SK-N-SH (cell line): ENCODE data around the gene SLC35B3. TPM values are rescaled to one million over a fixed set of nuclear protein-coding genes. Genes with fewer than 3 reads are reported as not detected.
A peak's percentile ranks its signal among the peaks of the same experiment; 100 is the strongest.
"Not testable (repeated sequence)": the region's sequence is repeated elsewhere in the genome, so short reads cannot be mapped to it uniquely, and the experiment has no call there.

Experiments used
- CTCF ChIA-PET: fragments of 300-600, 350-600 bp; formaldehyde crosslinking; extraction: SDS; loops from one replicate; lab custom pipeline; 2021; lab: Yijun Ruan, JAX
- POLR2A ChIA-PET: fragments of 350-600 bp; sonication (Branson Sonifier 250); formaldehyde crosslinking; extraction: SDS; loops from one replicate; lab custom pipeline; 2020; ENCODE audit warnings: antibody characterized with exemption, inconsistent platforms; lab: Yijun Ruan, JAX
- DNase-seq: peaks from one replicate; pipeline ENCODE4 v3.0.0; 2012
- H2AFZ ChIP-seq: fragments of 200-600 bp; sonication (generic); 2 replicates; pipeline ENCODE4 v1.8.1; 2016; ENCODE audit warnings: antibody characterized with exemption, mild to moderate bottlenecking, low read depth
- H3F3A ChIP-seq: fragments of 200-600 bp; sonication (generic); replicated peaks from 2 replicates; pipeline ENCODE3; 2016; ENCODE audit warnings: antibody characterized with exemption, mild to moderate bottlenecking; ENCODE audit not compliant: insufficient read depth
- H3K27ac ChIP-seq, 2 experiments: fragments of 200-500 bp in 1 of 2; fragments of 200-600 bp in 1 of 2; sonication (Bioruptor generic) in 1 of 2; sonication (generic), shearing (Covaris generic) in 1 of 2; 2 replicates each; pipeline versions ENCODE4 v1.5.1 to v1.6.1; 2014 to 2016; ENCODE audit warnings: low read depth in 2 of 2, inconsistent platforms in 1 of 2, low read length in 1 of 2, mild to moderate bottlenecking in 1 of 2, mixed read lengths in 1 of 2
- H3K27me3 ChIP-seq: fragments of 200-600 bp; sonication (generic), shearing (Covaris generic); 2 replicates; pipeline ENCODE4 v1.6.1; 2016; ENCODE audit warnings: mixed run types; ENCODE audit not compliant: insufficient read depth
- H3K36me3 ChIP-seq, 2 experiments: fragments of 200-500 bp in 1 of 2; fragments of 200-600 bp in 1 of 2; sonication (Bioruptor generic) in 1 of 2; sonication (generic) in 1 of 2; replicated peaks in 1 of 2; 2 replicates each; pipeline versions ENCODE3 to v1.5.1; 2014 to 2016; ENCODE audit warnings: low read length in 1 of 2, mild to moderate bottlenecking in 1 of 2; ENCODE audit not compliant: insufficient read depth in 2 of 2, control insufficient read depth in 1 of 2
- H3K4me1 ChIP-seq, 2 experiments: fragments of 200-500 bp in 1 of 2; fragments of 200-600 bp in 1 of 2; sonication (Bioruptor generic) in 1 of 2; sonication (generic), shearing (Covaris generic) in 1 of 2; 2 replicates each; pipeline versions ENCODE4 v1.5.1 to v1.6.1; 2014 to 2016; ENCODE audit warnings: low read depth in 1 of 2, low read length in 1 of 2, mixed run types in 1 of 2; ENCODE audit not compliant: insufficient read depth in 2 of 2, control insufficient read depth in 1 of 2
- H3K4me2 ChIP-seq: fragments of 200-600 bp; sonication (generic), shearing (Covaris generic); 2 replicates; pipeline ENCODE4 v1.6.1; 2017; ENCODE audit warnings: mixed run types
- H3K4me3 ChIP-seq, 2 experiments: fragments of 200-500 bp in 1 of 2; fragments of 200-600 bp in 1 of 2; sonication (Bioruptor generic) in 1 of 2; sonication (generic), shearing (Covaris generic) in 1 of 2; 2 replicates each; pipeline versions ENCODE4 v1.5.1 to v1.8.1; 2014 to 2016; ENCODE audit warnings: low read depth in 2 of 2, inconsistent platforms in 1 of 2, low read length in 1 of 2, mild to moderate bottlenecking in 1 of 2, mixed read lengths in 1 of 2, moderate library complexity in 1 of 2
- H3K79me2 ChIP-seq: fragments of 200-600 bp; sonication (generic); 2 replicates; pipeline ENCODE4 v1.8.1; 2017; ENCODE audit warnings: mild to moderate bottlenecking; ENCODE audit not compliant: insufficient read depth
- H3K9ac ChIP-seq: fragments of 200-600 bp; sonication (generic); 2 replicates; pipeline ENCODE4 v1.6.1; 2017; ENCODE audit warnings: mixed run types
- H3K9me2 ChIP-seq: fragments of 200-600 bp; sonication (generic); 2 replicates; pipeline ENCODE4 v1.6.1; 2017; ENCODE audit warnings: mixed run types
- H3K9me3 ChIP-seq: fragments of 200-600 bp; sonication (generic); 2 replicates; pipeline ENCODE4 v1.6.1; 2017; ENCODE audit warnings: mixed run types, mild to moderate bottlenecking, moderate library complexity
- H4K20me1 ChIP-seq: fragments of 200-600 bp; sonication (generic); 2 replicates; pipeline ENCODE4 v1.6.1; 2017; ENCODE audit warnings: mild to moderate bottlenecking, mixed run types; ENCODE audit not compliant: insufficient read depth
- CHD2 ChIP-seq: fragments of 150-350 bp; IDR thresholded peaks from 2 replicates; pipeline ENCODE4 v1.6.1; 2018; ENCODE audit warnings: low read length; ENCODE audit not compliant: partially characterized antibody
- CTCF ChIP-seq: fragments of 200-600 bp; sonication (generic); IDR thresholded peaks from 2 replicates; pipeline ENCODE4 v1.6.1; 2017; ENCODE audit warnings: antibody characterized with exemption, mild to moderate bottlenecking, moderate library complexity
- ELF1 ChIP-seq: IDR thresholded peaks from 2 replicates; pipeline ENCODE4 v1.4.0; 2012
- MEF2A ChIP-seq: IDR thresholded peaks from 2 replicates; pipeline ENCODE4 v1.4.0; 2012; ENCODE audit warnings: low read depth, borderline replicate concordance
- POLR2AphosphoS5 ChIP-seq: IDR thresholded peaks from 2 replicates; pipeline ENCODE4 v1.6.1; 2012; ENCODE audit warnings: low read depth, low read length
- RAD21 ChIP-seq: IDR thresholded peaks from 2 replicates; pipeline ENCODE4 v1.6.1; 2012; ENCODE audit warnings: mild to moderate bottlenecking, low read length
- RCOR1 ChIP-seq: fragments of 150-350 bp; IDR thresholded peaks from 2 replicates; pipeline ENCODE4 v1.6.1; 2017; ENCODE audit warnings: antibody characterized with exemption, low read length
- SIN3A ChIP-seq: IDR thresholded peaks from 2 replicates; pipeline ENCODE4 v1.6.1; 2012; ENCODE audit warnings: low read depth, mild to moderate bottlenecking, low read length, moderate library complexity, borderline replicate concordance
- SMC3 ChIP-seq: IDR thresholded peaks from 2 replicates; pipeline ENCODE4 v1.6.1; 2012; ENCODE audit warnings: low read depth, low read length, improper control_type of control experiment
- TCF12 ChIP-seq: IDR thresholded peaks from 2 replicates; pipeline ENCODE4 v1.4.0; 2012
- USF1 ChIP-seq: IDR thresholded peaks from 2 replicates; pipeline ENCODE4 v1.4.0; 2012; ENCODE audit warnings: low read depth, borderline replicate concordance
- YY1 ChIP-seq: IDR thresholded peaks from 2 replicates; pipeline ENCODE4 v1.4.0; 2012; ENCODE audit warnings: low read depth, mild to moderate bottlenecking
- WGBS: methylation state at CpG from one replicate; pipeline ENCODE4 v1.1.6; 2017; ENCODE audit warnings: low lambda C conversion rate; 5-methylcytosine and 5-hydroxymethylcytosine counted together
- polyA plus RNA-seq, 3 experiments: library from polyadenylated mRNA; depleted of rRNA; stranded (reverse); fragments of >200 nt; gene quantifications; 2 replicates each; pipeline ENCODE4 v1.2.3, GENCODE V29; 2012
- TF ChIP-seq, protein P1 (sequence below): IDR thresholded peaks from 2 replicates; pipeline ENCODE4 v1.4.0; 2012; ENCODE audit warnings: low read depth, borderline replicate concordance

Gene SLC35B3
- polyA plus RNA-seq, 1 of the 3 experiments (the other 2 are of a cell fraction): 11.0 TPM

- no peak for DNase-seq
- peaks cover 11 to 13% of the 10 kb centered on the region in 2 experiments; a peak in 3 of 4 replicates for H3K4me1 ChIP-seq
- no peaks in the 10 kb centered on the region for H3K9me3 ChIP-seq
- no peak overlapping the region for H2AFZ ChIP-seq
- no peak for TF ChIP-seq CTCF
- TF ChIP-seq POLR2AphosphoS5: no peak
- TF ChIP-seq RCOR1: no peak
- no peak for TF ChIP-seq USF1
- no peak for TF ChIP-seq CHD2
- TF ChIP-seq SIN3A: no peak
- no peak for TF ChIP-seq TCF12
- TF ChIP-seq, protein P1, sequence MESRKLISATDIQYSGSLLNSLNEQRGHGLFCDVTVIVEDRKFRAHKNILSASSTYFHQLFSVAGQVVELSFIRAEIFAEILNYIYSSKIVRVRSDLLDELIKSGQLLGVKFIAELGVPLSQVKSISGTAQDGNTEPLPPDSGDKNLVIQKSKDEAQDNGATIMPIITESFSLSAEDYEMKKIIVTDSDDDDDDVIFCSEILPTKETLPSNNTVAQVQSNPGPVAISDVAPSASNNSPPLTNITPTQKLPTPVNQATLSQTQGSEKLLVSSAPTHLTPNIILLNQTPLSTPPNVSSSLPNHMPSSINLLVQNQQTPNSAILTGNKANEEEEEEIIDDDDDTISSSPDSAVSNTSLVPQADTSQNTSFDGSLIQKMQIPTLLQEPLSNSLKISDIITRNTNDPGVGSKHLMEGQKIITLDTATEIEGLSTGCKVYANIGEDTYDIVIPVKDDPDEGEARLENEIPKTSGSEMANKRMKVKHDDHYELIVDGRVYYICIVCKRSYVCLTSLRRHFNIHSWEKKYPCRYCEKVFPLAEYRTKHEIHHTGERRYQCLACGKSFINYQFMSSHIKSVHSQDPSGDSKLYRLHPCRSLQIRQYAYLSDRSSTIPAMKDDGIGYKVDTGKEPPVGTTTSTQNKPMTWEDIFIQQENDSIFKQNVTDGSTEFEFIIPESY: no peak
- TF ChIP-seq MEF2A: no peak
- TF ChIP-seq RAD21: no peak
- TF ChIP-seq SMC3: no peak
- no peak overlapping the region for H3K27ac ChIP-seq
- peak overlapping the region; percentile 87 for H3K4me2 ChIP-seq
- H3K27me3 ChIP-seq: no peaks in the 10 kb centered on the region
- H3K9me2 ChIP-seq: no peaks in the 10 kb centered on the region
- H3K36me3 ChIP-seq: peaks cover 29 to 38% of the 10 kb centered on the region in 2 experiments
- peaks cover 12% of the 10 kb centered on the region for H4K20me1 ChIP-seq
- no peak overlapping the region for H3K9ac ChIP-seq
- peaks cover 47% of the 10 kb centered on the region for H3K79me2 ChIP-seq
- WGBS: 100% methylated on average over 2 of the region's 2 CpGs
- CTCF ChIA-PET: no interaction called here
- POLR2A ChIA-PET: no interaction called here
- peak overlapping the region in 1 of 2 experiments; percentile 33; a peak in 2 of 4 replicates for H3K4me3 ChIP-seq
- peaks cover 5% of the 10 kb centered on the region for H3F3A ChIP-seq
Measured at GRCh38 chr6:8432614-8433013, 2.7 kb downstream of the SLC35B3 start.

DNA sequence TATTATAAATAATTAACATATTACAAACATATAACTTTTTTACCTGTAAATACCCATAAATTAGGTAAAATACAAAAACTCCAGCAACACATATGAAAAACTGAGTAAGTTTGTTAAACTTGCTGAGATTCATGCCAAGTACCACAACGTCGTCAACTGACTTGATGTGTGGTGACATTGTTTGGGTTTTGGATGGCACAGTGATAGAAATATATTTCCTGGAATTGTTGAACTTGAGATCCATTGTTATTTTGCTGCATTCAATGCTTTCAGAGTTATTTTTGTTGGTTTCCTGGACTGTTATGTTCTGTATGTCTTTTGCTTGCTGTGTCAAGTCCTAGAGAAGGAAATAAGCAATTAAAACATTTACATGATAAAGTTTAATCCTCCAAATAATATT is 5.5 kb downstream of the SLC35B3 start:
- peaks cover 47% of the 10 kb centered on the region for H3K79me2 ChIP-seq

DNA sequence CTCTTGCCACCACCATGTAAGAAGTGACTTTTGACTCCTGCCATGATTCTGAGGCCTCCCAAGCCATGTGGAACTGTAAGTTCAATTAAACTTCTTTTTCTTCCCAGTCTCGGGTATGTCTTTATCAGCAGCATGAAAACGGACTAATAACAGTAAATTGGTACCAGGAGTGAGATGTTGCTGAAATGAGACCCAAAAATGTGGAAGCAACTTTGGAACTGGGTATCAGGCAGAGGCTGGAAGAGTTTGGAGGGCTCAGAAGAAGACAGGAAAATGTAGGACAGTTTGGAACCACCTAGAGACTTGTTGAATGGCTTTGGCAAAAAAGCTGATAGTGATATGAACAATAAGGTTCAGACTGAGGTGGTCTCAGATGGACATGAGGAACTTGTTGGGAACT is 8.8 kb downstream of the SLC35B3 start:
- H3K27me3 ChIP-seq, H3K9me2 ChIP-seq, H2AFZ ChIP-seq, H3K4me3 ChIP-seq, H3F3A ChIP-seq, DNase-seq, H3K9me3 ChIP-seq, POLR2A ChIA-PET, CTCF ChIA-PET, H3K4me1 ChIP-seq, H3K4me2 ChIP-seq, H4K20me1 ChIP-seq, H3K27ac ChIP-seq, H3K9ac ChIP-seq: not testable (repeated sequence)
- WGBS: 98% methylated on average over 2 of the region's 2 CpGs
- H3K36me3 ChIP-seq: peaks cover 58 to 83% of the 10 kb centered on the region in 2 experiments
- H3K79me2 ChIP-seq: peaks cover 14% of the 10 kb centered on the region; the same call in 1 of the 2 replicates

More for the DNA sequence above, 5.5 kb downstream of the SLC35B3 start:
- H3K27me3 ChIP-seq: no peaks in the 10 kb centered on the region
- DNase-seq: no peak
- no peak overlapping the region for H3K9ac ChIP-seq
- no peaks in the 10 kb centered on the region for H3K9me2 ChIP-seq
- no peaks in the 10 kb centered on the region for H3K9me3 ChIP-seq
- H3K36me3 ChIP-seq: peaks cover 57 to 59% of the 10 kb centered on the region in 2 experiments
- H3K4me3 ChIP-seq: no peak overlapping the region
- H4K20me1 ChIP-seq: peaks cover 12% of the 10 kb centered on the region
- TF ChIP-seq TCF12: no peak
- TF ChIP-seq YY1: no peak
- TF ChIP-seq RAD21: no peak
- TF ChIP-seq SIN3A: no peak
- TF ChIP-seq ELF1: no peak
- TF ChIP-seq RCOR1: no peak
- TF ChIP-seq POLR2AphosphoS5: no peak
- H3F3A ChIP-seq: peaks cover 5% of the 10 kb centered on the region
- POLR2A ChIA-PET: no interaction called here
- CTCF ChIA-PET: interaction anchor here (2.2 kb wide), 1 partner anchor 211 kb away, joined by 7 read pairs; no protein-coding TSS in a partner anchor
- WGBS: 98% methylated on average over 2 of the region's 2 CpGs
- H3K27ac ChIP-seq: no peak overlapping the region
- no peak overlapping the region for H3K4me2 ChIP-seq
- H2AFZ ChIP-seq: no peak overlapping the region
- peaks cover 6 to 11% of the 10 kb centered on the region in 2 experiments; a peak in 2 of 4 replicates for H3K4me1 ChIP-seq
